Liver (tissue), 9 donors: ENCODE data around the gene MYO1B. TPM values are rescaled to one million over a fixed set of nuclear protein-coding genes. Genes with fewer than 3 reads are reported as not detected.

ENCODE experiments used
- DNase-seq: peaks from one replicate; pipeline ENCODE4 v3.0.0-alpha.2; 2017; ENCODE audit warnings: low spot score
- H3K27ac ChIP-seq, 2 donors: one replicate each; pipeline ENCODE4 v1.7.0; 2013; ENCODE audit warnings: inconsistent platforms in 2 of 2, low read length in 2 of 2, control low read depth in 1 of 2, low read depth in 1 of 2, mild to moderate bottlenecking in 1 of 2
- H3K27me3 ChIP-seq, 4 donors: one replicate each; pipeline versions ENCODE4 v1.6.1 to v1.7.0; 2013; ENCODE audit warnings: low read length in 3 of 4, inconsistent platforms in 1 of 4, mild to moderate bottlenecking in 1 of 4, moderate library complexity in 1 of 4; ENCODE audit not compliant: control insufficient read depth in 4 of 4, insufficient read depth in 4 of 4
- H3K36me3 ChIP-seq, 4 donors: one replicate each; pipeline versions ENCODE4 v1.6.1 to v1.7.0; 2013; ENCODE audit warnings: low read length in 3 of 4, mild to moderate bottlenecking in 3 of 4, low read depth in 1 of 4, moderate library complexity in 1 of 4; ENCODE audit not compliant: control insufficient read depth in 4 of 4, insufficient read depth in 3 of 4
- H3K4me1 ChIP-seq, 4 donors: one replicate each; pipeline versions ENCODE4 v1.6.1 to v1.7.0; 2013; ENCODE audit warnings: low read length in 3 of 4, mild to moderate bottlenecking in 3 of 4, moderate library complexity in 1 of 4; ENCODE audit not compliant: control insufficient read depth in 4 of 4, insufficient read depth in 4 of 4
- H3K4me3 ChIP-seq, 3 donors: one replicate each; pipeline versions ENCODE4 v1.6.1 to v1.7.0; 2013; ENCODE audit warnings: low read length in 3 of 3, control low read depth in 1 of 3, low read depth in 1 of 3, mild to moderate bottlenecking in 1 of 3
- H3K9ac ChIP-seq, 2 donors: one replicate each; pipeline ENCODE4 v1.7.0; 2013; ENCODE audit warnings: low read length in 2 of 2, mild to moderate bottlenecking in 2 of 2, moderate library complexity in 2 of 2, control low read depth in 1 of 2, low read depth in 1 of 2
- H3K9me3 ChIP-seq, 4 donors: one replicate each; pipeline versions ENCODE4 v1.6.1 to v1.7.0; 2013; ENCODE audit warnings: low read length in 3 of 4; ENCODE audit not compliant: control insufficient read depth in 4 of 4
- ATF3 ChIP-seq: IDR thresholded peaks from 2 replicates; pipeline ENCODE4 v1.6.1; 2016; ENCODE audit warnings: antibody characterized with exemption
- FOXA1 ChIP-seq: IDR thresholded peaks from 2 replicates; pipeline ENCODE4 v1.6.1; 2016; ENCODE audit warnings: antibody characterized with exemption
- FOXA2 ChIP-seq: IDR thresholded peaks from 2 replicates; pipeline ENCODE4 v1.6.1; 2016; ENCODE audit warnings: antibody characterized with exemption
- HNF4A ChIP-seq, 2 donors: conservative IDR thresholded peaks; 2 replicates each; pipeline ENCODE4 v1.6.1; 2016; ENCODE audit warnings: antibody characterized with exemption in 2 of 2, mild to moderate bottlenecking in 2 of 2
- NR2F2 ChIP-seq: IDR thresholded peaks from 2 replicates; pipeline ENCODE4 v1.6.1; 2016; ENCODE audit warnings: antibody characterized with exemption
- REST ChIP-seq: IDR thresholded peaks from 2 replicates; pipeline ENCODE4 v1.6.1; 2016; ENCODE audit warnings: antibody characterized with exemption, mild to moderate bottlenecking
- RXRA ChIP-seq, 2 donors: IDR thresholded peaks; 2 replicates each; pipeline ENCODE4 v1.6.1; 2017 to 2018; ENCODE audit warnings: antibody characterized with exemption in 2 of 2, mild to moderate bottlenecking in 1 of 2
- TAF1 ChIP-seq: conservative IDR thresholded peaks from 2 replicates; pipeline ENCODE4 v1.6.1; 2016; ENCODE audit warnings: antibody characterized with exemption, mild to moderate bottlenecking
- YY1 ChIP-seq: IDR thresholded peaks from 2 replicates; pipeline ENCODE4 v1.6.1; 2016; ENCODE audit warnings: antibody characterized with exemption, mild to moderate bottlenecking
- ZBTB33 ChIP-seq: IDR thresholded peaks from 2 replicates; pipeline ENCODE4 v1.6.1; 2016; ENCODE audit warnings: antibody characterized with exemption
- WGBS: extraction: QIAGEN DNeasy Blood & Tissue Kit; methylation state at CpG from one replicate; pipeline ENCODE4 v1.1.7; 2013; 5-methylcytosine and 5-hydroxymethylcytosine counted together
- polyA plus RNA-seq, 2 donors: library from polyadenylated mRNA; stranded (reverse) in 1 of 2; unstranded in 1 of 2; fragments of 200-250 nt in 1 of 2; fragments of >200 nt in 1 of 2; fragmentation: Nextera tagmentation in 1 of 2; extraction: Ambion mirVana in 1 of 2; gene quantifications; one replicate each; pipeline versions ENCODE4 v1.2.1 to v1.2.3, GENCODE V29; 2013 to 2015
- total RNA-seq, 2 donors: library from RNA; depleted of rRNA; stranded (reverse); fragments of >200 nt; gene quantifications; one replicate each; pipeline ENCODE4 v1.2.3, GENCODE V29; 2014
- donor health status: healthy.
- donor health status: healthy.
- donor health status: healthy.
- donor health status: healthy.
- donor health status: healthy.

MYO1B gene
- total and polyA plus RNA-seq, 4 donors, result 66.5 to 434 (median 117) TPM

- Histone ChIP-seq H3K4me3 (no peak overlapping the region), H3K27ac (no peak overlapping the region)
- TF ChIP-seq REST, result no peak
- TF ChIP-seq ATF3, result no peak
- peak; percentile 27 to 39 for TF ChIP-seq HNF4A (conservative IDR thresholded peaks at IDR 0.05)
- no peak for TF ChIP-seq RXRA (IDR thresholded peaks at IDR 0.05)
- TF ChIP-seq FOXA1, result no peak
- TF ChIP-seq YY1, result no peak
- TF ChIP-seq ZBTB33, result no peak
- no peak for TF ChIP-seq NR2F2
These were observed 38.4 kb upstream of the MYO1B start for GRCh38 chr2:191206613-191207471.

GRCh38 chr2:191209340-191209739 lies 35.9 kb upstream of the MYO1B start:
- TF ChIP-seq HNF4A (conservative IDR thresholded peaks at IDR 0.05) (no peak), TAF1 (no peak), FOXA2 (no peak), REST (no peak)
- DNase-seq, result no peak
- Histone ChIP-seq H3K9ac (no peak overlapping the region), H3K36me3 (no peaks in the 10 kb centered on the region), H3K9me3 (peaks cover 0 to 2% (median under 1%) of the 10 kb centered on the region in 4 donors), H3K4me3 (no peak overlapping the region), H3K4me1 (peaks cover 0 to 12% (median 5%) of the 10 kb centered on the region in 4 donors), H3K27me3 (no peaks in the 10 kb centered on the region), H3K27ac (no peak overlapping the region)
- WGBS, result 83% methylated on average over 1 of the region's 1 CpG

More at GRCh38 chr2:191206613-191207471, 38.4 kb upstream of the MYO1B start:
- H3K9me3 ChIP-seq, result peaks cover 0 to 1% (median under 1%) of the 10 kb centered on the region in 4 donors
- 80% methylated on average over 13 of the region's 13 CpGs for WGBS
- H3K4me1 ChIP-seq, result peaks cover 0 to 4% (median under 1%) of the 10 kb centered on the region in 4 donors
- no peaks in the 10 kb centered on the region for H3K36me3 ChIP-seq
- no peak overlapping the region for H3K9ac ChIP-seq
- H3K27me3 ChIP-seq, result no peaks in the 10 kb centered on the region
- no peak for DNase-seq
